ENCODE data around the gene TRAPPC2L.

Gene TRAPPC2L

GRCh38 chr16:88840600-88841215 is 16.2 kb upstream of the TRAPPC2L start:
- no peaks in the 10 kb centered on the region for H3K9me3 ChIP-seq (replicated peaks; ENCODE audit: insufficient read depth, low read length)
- H3K27me3 ChIP-seq (replicated peaks; ENCODE audit: insufficient read depth, low read length) = no peaks in the 10 kb centered on the region; the same call in 1 of the 2 replicates
- no peak for TF ChIP-seq CTCF (IDR thresholded peaks at IDR 0.05; ENCODE audit: low read length)
- TF ChIP-seq EZH2 (optimal IDR thresholded peaks at IDR 0.05; ENCODE audit: low read depth, low read length) = no peak
- no peak for TF ChIP-seq EZH2phosphoT487 (IDR thresholded peaks at IDR 0.05; ENCODE audit: low read length)
- no peaks in the 10 kb centered on the region for H3K9me2 ChIP-seq (replicated peaks; ENCODE audit: insufficient read depth, low read length)
- no peak for DNase-seq
- H3K4me1 ChIP-seq (ENCODE audit: low read length) = no peaks in the 10 kb centered on the region
- H3K79me2 ChIP-seq (ENCODE audit: low read length) = no peaks in the 10 kb centered on the region
- no peak overlapping the region for H3K9ac ChIP-seq (ENCODE audit: low read length)
- no peak overlapping the region for H3K4me2 ChIP-seq (ENCODE audit: low read depth, low read length)
- H3K4me3 ChIP-seq (ENCODE audit: low read length) = no peak overlapping the region
- no peaks in the 10 kb centered on the region for H3K36me3 ChIP-seq (replicated peaks; ENCODE audit: insufficient read depth, low read length)
- H3F3A ChIP-seq (ENCODE audit: insufficient read depth, low read length) = no peaks in the 10 kb centered on the region
- H3K27ac ChIP-seq (ENCODE audit: low read length) = no peak overlapping the region
- H2AFZ ChIP-seq (ENCODE audit: low read length) = no peak overlapping the region
- H4K20me1 ChIP-seq (ENCODE audit: insufficient read depth, low read length) = no peaks in the 10 kb centered on the region

- Histone ChIP-seq H3K36me3 (replicated peaks; ENCODE audit: insufficient read depth, low read length) (no peaks in the 10 kb centered on the region), H3K9ac (ENCODE audit: low read length) (no peak overlapping the region), H3K9me3 (replicated peaks; ENCODE audit: insufficient read depth, low read length) (no peaks in the 10 kb centered on the region), H3K4me1 (ENCODE audit: low read length) (no peaks in the 10 kb centered on the region), H4K20me1 (ENCODE audit: insufficient read depth, low read length) (no peaks in the 10 kb centered on the region), H2AFZ (ENCODE audit: low read length) (no peak overlapping the region), H3K27me3 (replicated peaks; ENCODE audit: insufficient read depth, low read length) (no peaks in the 10 kb centered on the region; the same call in 1 of the 2 replicates), H3K27ac (ENCODE audit: low read length) (no peak overlapping the region), H3F3A (ENCODE audit: insufficient read depth, low read length) (no peaks in the 10 kb centered on the region), H3K9me2 (replicated peaks; ENCODE audit: insufficient read depth, low read length) (no peaks in the 10 kb centered on the region), H3K79me2 (ENCODE audit: low read length) (no peaks in the 10 kb centered on the region), H3K4me2 (ENCODE audit: low read depth, low read length) (no peak overlapping the region), H3K4me3 (ENCODE audit: low read length) (no peak overlapping the region)
- TF ChIP-seq EZH2phosphoT487 (IDR thresholded peaks at IDR 0.05; ENCODE audit: low read length) (no peak), CTCF (IDR thresholded peaks at IDR 0.05; ENCODE audit: low read length) (no peak), EZH2 (optimal IDR thresholded peaks at IDR 0.05; ENCODE audit: low read depth, low read length) (no peak)
- no peak for DNase-seq
Measured at GRCh38 chr16:88841521-88842307, 15.2 kb upstream of the TRAPPC2L start.

- Histone ChIP-seq H3K4me3 (ENCODE audit: low read length) (no peak overlapping the region), H3K9me2 (replicated peaks; ENCODE audit: insufficient read depth, low read length) (no peaks in the 10 kb centered on the region), H3K36me3 (replicated peaks; ENCODE audit: insufficient read depth, low read length) (no peaks in the 10 kb centered on the region), H4K20me1 (ENCODE audit: insufficient read depth, low read length) (no peaks in the 10 kb centered on the region), H3K9me3 (replicated peaks; ENCODE audit: insufficient read depth, low read length) (no peaks in the 10 kb centered on the region), H3F3A (ENCODE audit: insufficient read depth, low read length) (no peaks in the 10 kb centered on the region), H3K9ac (ENCODE audit: low read length) (no peak overlapping the region), H3K27me3 (replicated peaks; ENCODE audit: insufficient read depth, low read length) (no peaks in the 10 kb centered on the region), H3K79me2 (ENCODE audit: low read length) (no peaks in the 10 kb centered on the region), H2AFZ (ENCODE audit: low read length) (no peak overlapping the region), H3K4me1 (ENCODE audit: low read length) (no peaks in the 10 kb centered on the region), H3K4me2 (ENCODE audit: low read depth, low read length) (no peak overlapping the region), H3K27ac (ENCODE audit: low read length) (no peak overlapping the region)
- no peak for DNase-seq
- TF ChIP-seq EZH2 (optimal IDR thresholded peaks at IDR 0.05; ENCODE audit: low read depth, low read length) (no peak), CTCF (IDR thresholded peaks at IDR 0.05; ENCODE audit: low read length) (no peak), EZH2phosphoT487 (IDR thresholded peaks at IDR 0.05; ENCODE audit: low read length) (no peak)
Measured at GRCh38 chr16:88842308-88842756, 14.6 kb upstream of the TRAPPC2L start.
